Stomach (tissue), 9 donors: Measurements from ENCODE around the gene OR10A4. TPM values are rescaled to one million over a fixed set of nuclear protein-coding genes. Genes with fewer than 3 reads are reported as not detected.
"Not testable (repeated sequence)": the region's sequence is repeated elsewhere in the genome, so short reads cannot be mapped to it uniquely, and the experiment has no call there.

Experiments used
- DNase-seq, 2 donors: peaks; one replicate each; pipeline versions ENCODE4 v3.0.0 to v3.0.0-alpha.2; 2013 to 2019
- H3K27ac ChIP-seq, 5 donors: fragments of 200-600 bp in 4 of 5; sonication (generic) in 4 of 5; one replicate each; pipeline ENCODE4 v1.5.1; 2013 to 2019; ENCODE audit warnings: mild to moderate bottlenecking in 1 of 5, moderate library complexity in 1 of 5
- H3K27me3 ChIP-seq, 3 donors: fragments of 200-600 bp; sonication (generic); one replicate each; pipeline ENCODE4 v1.5.1; 2017 to 2019; ENCODE audit warnings: mixed run types in 1 of 3
- H3K36me3 ChIP-seq, 4 donors: fragments of 200-600 bp; sonication (generic); 1 replicate in 3 of 4; 2 replicates in 1 of 4; pipeline ENCODE4 v1.5.1; 2016 to 2019
- H3K4me1 ChIP-seq, 4 donors: fragments of 200-600 bp; sonication (generic); one replicate each; pipeline ENCODE4 v1.5.1; 2016 to 2019
- H3K4me3 ChIP-seq, 4 donors: fragments of 200-600 bp; sonication (generic) in 3 of 4; one replicate each; pipeline ENCODE4 v1.5.1; 2016 to 2019; ENCODE audit warnings: mild to moderate bottlenecking in 1 of 4
- H3K9me3 ChIP-seq, 4 donors: fragments of 200-600 bp; sonication (generic); one replicate each; pipeline ENCODE4 v1.5.1; 2016 to 2019
- CTCF ChIP-seq, 7 experiments: fragments of 450-650 bp in 4 of 7; fragments of 200-600 bp in 3 of 7; sonication (generic) in 3 of 7; IDR thresholded peaks; one replicate each; pipeline ENCODE4 v1.5.1; 2016 to 2019; ENCODE audit warnings: antibody characterized with exemption in 7 of 7, control low read depth in 2 of 7, mild to moderate bottlenecking in 1 of 7
- EP300 ChIP-seq: sonication (generic); formaldehyde crosslinking; IDR thresholded peaks from one replicate; pipeline ENCODE4 v1.6.1; 2017; ENCODE audit warnings: antibody characterized with exemption
- POLR2A ChIP-seq, 4 donors: fragments of 450-650 bp; IDR thresholded peaks; one replicate each; pipeline ENCODE4 v1.6.1; 2016; ENCODE audit warnings: antibody characterized with exemption in 4 of 4, control low read depth in 2 of 4, mild to moderate bottlenecking in 1 of 4, moderate library complexity in 1 of 4
- POLR2AphosphoS5 ChIP-seq, 3 donors: sonication (generic); formaldehyde crosslinking; IDR thresholded peaks; one replicate each; pipeline ENCODE4 v1.6.1; 2016; ENCODE audit warnings: antibody characterized with exemption in 3 of 3
- WGBS, 5 donors: extraction: QIAGEN DNeasy Blood & Tissue Kit in 3 of 5; methylation state at CpG; one replicate each; pipeline versions ENCODE4 v1.1.5 to v1.1.7; 2013 to 2018; 5-methylcytosine and 5-hydroxymethylcytosine counted together
- intact Hi-C: fragments of 100-400 bp; cut with DNase I; formaldehyde crosslinking; loops from one replicate; pipeline ENCODE4 v1.15.1; 2023; ENCODE audit warnings: low total_unique reads
- polyA plus RNA-seq, 3 donors: library from polyadenylated mRNA; stranded (reverse); fragments of 200-250 nt; gene quantifications; one replicate each; pipeline ENCODE4 v1.2.3, GENCODE V29; 2013
- total RNA-seq, 5 donors: library from RNA; depleted of rRNA; stranded (reverse); fragments of >200 nt; gene quantifications; one replicate each; pipeline versions ENCODE4 v1.1.0 to v1.2.3, GENCODE V29; 2014 to 2016
- donor health status: healthy with polysubstance abuse.
- donor health status: Bipolar disorder and iron deficiency.
- donor health status: healthy.

The OR10A4 gene
- total and polyA plus RNA-seq, 8 donors: not detected

GRCh38 chr11:6850526-6850925 lies 25.9 kb upstream of the OR10A4 start:
- Histone ChIP-seq H3K27ac (no peak overlapping the region), H3K4me1 (no peaks in the 10 kb centered on the region), H3K4me3 (no peak overlapping the region), H3K27me3 (no peaks in the 10 kb centered on the region), H3K9me3 (peaks cover 0 to 18% (median 6%) of the 10 kb centered on the region in 4 donors), H3K36me3 (no peaks in the 10 kb centered on the region)
- no peak for DNase-seq
- intact Hi-C loops: no loop called here
- 69 to 90% (median 88%) methylated on average over 2 of the region's 2 CpGs for WGBS, 5 donors
- TF ChIP-seq CTCF (IDR thresholded peaks at IDR 0.05): no peak
- no peak for TF ChIP-seq POLR2A (IDR thresholded peaks at IDR 0.05)
- no peak for TF ChIP-seq POLR2AphosphoS5 (IDR thresholded peaks at IDR 0.05)
- no peak for TF ChIP-seq EP300

GRCh38 chr11:6854801-6855200 lies 21.6 kb upstream of the OR10A4 start:
- H3K36me3 ChIP-seq, DNase-seq, H3K4me3 ChIP-seq, H3K27ac ChIP-seq, intact Hi-C loops, H3K4me1 ChIP-seq, H3K27me3 ChIP-seq: not testable (repeated sequence)
- peaks cover 0 to 12% (median 6%) of the 10 kb centered on the region in 4 donors for H3K9me3 ChIP-seq
- WGBS, 5 donors: 92 to 94% (median 93%) methylated on average over 6 of the region's 6 CpGs

- no peak overlapping the region for H3K4me3 ChIP-seq
- H3K27ac ChIP-seq: no peak overlapping the region
- TF ChIP-seq CTCF (IDR thresholded peaks at IDR 0.05) (no peak), EP300 (no peak), POLR2AphosphoS5 (IDR thresholded peaks at IDR 0.05) (no peak), POLR2A (IDR thresholded peaks at IDR 0.05) (no peak)
- intact Hi-C loops: no loop called here
- 24 to 42% (median 31%) methylated on average over 1 of the region's 1 CpG for WGBS, 5 donors
- H3K36me3 ChIP-seq: no peaks in the 10 kb centered on the region
- DNase-seq: peak in 1 of 2 donors; percentile 12
- H3K9me3 ChIP-seq: peaks cover 0 to 12% (median 6%) of the 10 kb centered on the region in 4 donors
- H3K27me3 ChIP-seq: no peaks in the 10 kb centered on the region
- H3K4me1 ChIP-seq: no peaks in the 10 kb centered on the region
Measured at GRCh38 chr11:6855971-6856541, 20.4 kb upstream of the OR10A4 start.

GRCh38 chr11:6856871-6857270 lies 19.6 kb upstream of the OR10A4 start:
- H3K4me3 ChIP-seq: no peak overlapping the region
- no peaks in the 10 kb centered on the region for H3K4me1 ChIP-seq
- H3K9me3 ChIP-seq: peaks cover 0 to 12% (median 6%) of the 10 kb centered on the region in 4 donors
- DNase-seq: no peak
- 34 to 58% (median 51%) methylated on average over 3 of the region's 3 CpGs for WGBS, 5 donors
- H3K27me3 ChIP-seq: no peaks in the 10 kb centered on the region
- H3K27ac ChIP-seq: no peak overlapping the region
- no peaks in the 10 kb centered on the region for H3K36me3 ChIP-seq
- intact Hi-C loops: no loop called here
- no peak for TF ChIP-seq EP300
- TF ChIP-seq POLR2AphosphoS5 (IDR thresholded peaks at IDR 0.05): no peak
- no peak for TF ChIP-seq POLR2A (IDR thresholded peaks at IDR 0.05)
- no peak for TF ChIP-seq CTCF (IDR thresholded peaks at IDR 0.05)

- DNase-seq: peak in 1 of 2 donors; percentile 3
- WGBS, 5 donors: 33 to 58% (median 49%) methylated on average over 1 of the region's 1 CpG
- no peaks in the 10 kb centered on the region for H3K36me3 ChIP-seq
- H3K27me3 ChIP-seq: no peaks in the 10 kb centered on the region
- TF ChIP-seq CTCF (IDR thresholded peaks at IDR 0.05) (no peak), EP300 (no peak), POLR2A (IDR thresholded peaks at IDR 0.05) (no peak), POLR2AphosphoS5 (IDR thresholded peaks at IDR 0.05) (no peak)
- H3K4me3 ChIP-seq: no peak within 1 kb of the TSS
- H3K4me1 ChIP-seq: no peaks in the 10 kb centered on the region
- H3K9me3 ChIP-seq: no peaks in the 10 kb centered on the region
- no peak within 1 kb of the TSS for H3K27ac ChIP-seq
- intact Hi-C loops: no loop called here
Measured at GRCh38 chr11:6862961-6863360, 13.5 kb upstream of the OR10A4 start, which contains the start of gene OR10A2. OR10A2 (plus strand) TSS chr11:6863057; CDS start chr11:6869755, 6,698 bp downstream.
